NCI-H146 treated with DMSO at 0.1 percent for 48 hours (cell line): ENCODE results near the gene KDM4B.

ENCODE experiments used
- DNase-seq: peaks from one replicate; lab custom pipeline; 2025; ENCODE audit not compliant: unreplicated experiment; lab: John Stamatoyannopoulos, UW

The KDM4B gene

DNA sequence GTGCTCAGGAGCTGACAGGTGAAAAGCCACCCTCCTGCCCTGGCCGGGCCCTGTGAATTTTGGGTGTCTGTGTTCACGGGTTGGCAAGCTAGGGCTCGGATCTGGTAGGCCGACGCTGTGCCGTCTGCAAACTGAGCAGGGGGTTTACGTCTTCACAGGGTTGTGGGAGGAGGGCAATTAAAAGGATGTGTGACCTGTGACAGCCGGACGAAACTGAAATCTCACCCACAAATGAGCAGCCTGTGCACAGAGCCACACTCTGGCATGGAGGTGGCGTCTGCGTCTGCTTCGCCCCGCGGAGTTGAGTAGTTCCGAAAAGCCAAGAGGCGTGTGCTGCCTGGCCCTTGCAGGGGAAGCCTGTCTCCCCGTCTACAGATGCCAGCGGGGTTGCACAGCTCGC is 117.3 kb downstream of the KDM4B start:
- no peak for DNase-seq

- no peak for DNase-seq
Observed at GRCh38 chr19:5086725-5087439, 118.0 kb downstream of the KDM4B start.

DNA sequence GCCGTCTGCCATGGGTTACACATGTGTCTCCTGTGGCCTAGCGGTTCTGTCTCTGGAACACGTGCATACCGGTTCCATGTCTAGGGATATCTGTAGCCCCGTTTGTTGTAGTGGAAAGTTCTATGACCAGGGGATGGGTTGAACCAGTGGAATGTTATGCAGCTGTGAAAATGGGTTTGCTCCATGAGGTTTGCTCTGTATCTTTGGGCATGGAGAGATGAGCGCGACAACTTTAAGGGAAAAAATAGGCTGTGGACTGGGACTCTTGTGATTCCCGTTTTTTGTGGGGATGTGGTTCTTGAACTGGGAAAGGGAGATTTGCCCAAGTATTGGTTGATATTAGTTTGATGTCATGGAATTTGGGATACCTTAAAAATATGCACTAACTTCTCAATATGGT is 120.4 kb downstream of the KDM4B start:
- no peak for DNase-seq

DNA sequence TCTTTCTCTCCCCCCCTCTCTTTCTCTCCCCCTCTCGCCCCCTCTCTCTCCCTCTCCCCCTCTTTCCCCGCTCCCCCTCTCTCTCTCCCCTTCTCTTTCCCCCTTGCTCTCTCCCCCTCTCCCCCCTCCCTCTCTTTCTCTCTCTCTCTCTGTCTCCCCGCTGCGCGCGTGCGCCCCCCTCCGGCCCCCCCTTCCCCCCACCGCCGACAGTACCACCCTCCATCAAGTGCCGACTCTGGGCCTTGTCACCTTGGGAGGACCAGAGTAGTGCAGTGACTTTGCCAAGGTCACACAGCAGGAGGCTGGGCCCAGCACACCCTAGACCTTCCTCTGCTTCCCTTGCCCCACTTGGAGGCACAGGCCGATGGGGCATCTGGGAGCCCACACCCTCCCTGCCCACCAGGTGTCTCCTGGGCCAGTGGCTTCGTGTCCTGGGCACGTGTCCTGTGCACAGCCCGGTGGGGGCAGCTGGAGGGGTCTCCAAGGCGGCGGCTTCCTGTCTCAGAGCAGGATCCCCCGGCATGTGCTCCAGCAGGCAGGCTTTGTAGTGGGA is 121.6 kb downstream of the KDM4B start:
- no peak for DNase-seq

DNA sequence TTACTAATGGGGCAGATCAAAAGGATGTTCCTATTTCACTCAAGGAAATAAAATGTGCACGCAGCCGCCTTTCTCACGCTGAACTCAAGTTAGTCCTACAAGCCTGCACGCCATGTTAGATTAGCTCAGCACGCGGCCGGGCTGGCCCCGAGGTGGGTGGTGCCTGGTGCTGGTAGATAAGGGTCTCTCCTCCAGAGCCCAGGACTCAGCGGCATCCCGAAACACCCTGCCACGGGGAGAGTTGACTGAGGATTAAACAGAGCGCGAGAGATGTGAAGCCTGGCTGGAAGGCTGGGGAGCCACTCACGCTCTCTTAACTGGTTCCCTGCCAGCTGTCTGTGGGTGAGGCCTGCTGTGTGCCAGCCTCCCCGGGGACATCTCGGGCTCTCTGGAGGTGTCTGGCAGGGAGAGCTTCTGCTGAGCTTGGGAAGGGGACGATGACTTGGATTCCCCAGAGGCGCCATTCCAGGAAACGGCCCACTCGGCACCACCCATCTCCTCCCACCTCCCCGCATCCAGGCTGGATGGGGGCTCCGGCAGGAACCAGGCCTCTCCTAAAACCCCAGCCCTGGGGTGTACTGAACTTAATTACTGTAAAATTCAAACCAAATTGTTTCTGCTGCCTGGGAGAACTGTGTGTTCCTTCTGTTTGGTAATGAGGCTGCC is 122.2 kb downstream of the KDM4B start:
- no peak for DNase-seq

DNA sequence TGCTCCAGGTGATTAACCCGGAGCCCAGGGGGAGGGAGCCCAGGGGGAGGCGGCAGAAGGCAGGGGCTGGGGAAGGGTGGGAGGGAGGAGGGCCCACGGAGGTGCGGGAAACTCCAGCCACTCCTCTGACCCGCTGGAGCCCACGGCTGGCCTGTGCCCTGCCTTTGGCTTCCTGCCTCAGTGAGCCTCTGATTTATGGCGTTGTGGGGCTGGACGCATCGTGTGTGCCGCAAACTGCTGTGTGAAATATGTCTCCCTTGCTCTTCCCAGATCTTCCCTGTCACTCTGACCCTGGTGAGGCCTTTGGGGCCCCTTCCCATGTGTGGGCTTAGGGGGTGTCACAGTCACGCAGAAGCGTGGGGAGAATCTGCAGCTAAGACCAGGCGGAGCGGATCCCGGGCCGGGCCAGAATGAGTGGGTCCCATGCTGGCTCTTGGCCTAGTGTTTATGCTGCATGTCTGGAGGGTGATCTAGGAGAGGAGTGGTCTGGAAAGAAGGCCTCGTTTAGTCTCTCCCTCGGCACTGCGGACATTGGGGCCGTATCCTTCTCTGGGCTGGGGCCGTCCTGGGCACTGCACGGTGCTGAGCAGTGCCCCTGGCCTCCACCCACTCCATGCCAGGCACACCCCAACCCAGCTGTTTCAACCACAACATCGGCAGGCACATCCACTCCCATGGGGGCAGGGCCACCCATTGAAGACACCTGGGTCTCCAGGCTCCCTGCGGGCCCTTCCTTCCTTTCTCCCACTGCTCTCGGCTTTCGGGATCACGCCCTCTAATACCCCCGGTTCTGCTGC is 123.0 kb downstream of the KDM4B start:
- no peak for DNase-seq

DNA sequence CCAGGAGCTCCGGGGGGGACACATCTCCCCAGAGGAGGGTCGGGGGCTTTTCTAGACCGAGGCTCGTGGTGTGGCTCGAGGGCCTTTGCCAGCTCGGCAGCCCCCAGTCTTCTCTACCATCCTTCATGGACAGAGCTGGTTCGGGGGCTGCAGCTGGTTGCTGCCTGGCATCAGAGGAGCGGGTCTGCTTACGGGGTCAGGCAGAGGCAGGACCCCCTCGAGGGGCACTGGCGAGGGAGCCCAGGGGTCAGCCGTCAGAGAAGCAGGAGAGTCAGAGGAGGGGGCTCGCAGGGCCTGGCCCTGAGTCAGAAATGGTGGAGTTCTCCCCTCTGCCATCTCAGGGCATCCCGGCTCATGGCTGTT is 123.5 kb downstream of the KDM4B start:
- DNase-seq, result no peak

DNA sequence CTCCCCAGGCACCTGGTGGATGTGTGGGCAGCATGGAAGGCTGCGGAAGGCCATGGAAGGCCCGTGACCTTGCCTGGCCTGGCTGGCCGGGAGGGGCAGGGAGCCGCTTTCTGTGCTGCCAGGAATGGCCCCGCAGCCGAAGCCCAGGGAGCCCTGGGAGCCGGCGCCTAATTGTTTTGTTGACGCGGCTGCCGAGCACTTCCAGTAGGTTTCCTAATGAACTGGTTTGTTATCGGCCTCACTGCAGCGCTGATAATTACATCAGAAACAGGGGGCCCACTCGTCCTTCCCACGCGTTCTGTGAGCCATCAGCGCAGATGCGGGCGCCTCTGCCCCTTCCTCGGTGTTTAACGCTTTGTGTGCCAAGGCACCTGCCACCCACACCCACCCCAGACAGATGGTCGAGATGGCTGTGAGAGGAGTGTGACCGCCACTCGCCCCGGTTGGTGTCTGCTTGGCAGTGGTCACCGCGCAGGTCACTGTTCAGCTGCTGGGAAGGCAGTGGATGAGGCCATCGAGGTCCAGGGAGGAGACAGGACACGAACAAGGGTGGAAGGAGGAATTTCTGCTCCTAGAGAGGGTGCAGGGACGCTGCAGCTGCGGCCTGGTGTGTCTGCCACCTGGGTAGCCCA is 124.5 kb downstream of the KDM4B start:
- peak; percentile 18 for DNase-seq

- no peak for DNase-seq
Observed at GRCh38 chr19:5093948-5094718, 125.2 kb downstream of the KDM4B start.

DNA sequence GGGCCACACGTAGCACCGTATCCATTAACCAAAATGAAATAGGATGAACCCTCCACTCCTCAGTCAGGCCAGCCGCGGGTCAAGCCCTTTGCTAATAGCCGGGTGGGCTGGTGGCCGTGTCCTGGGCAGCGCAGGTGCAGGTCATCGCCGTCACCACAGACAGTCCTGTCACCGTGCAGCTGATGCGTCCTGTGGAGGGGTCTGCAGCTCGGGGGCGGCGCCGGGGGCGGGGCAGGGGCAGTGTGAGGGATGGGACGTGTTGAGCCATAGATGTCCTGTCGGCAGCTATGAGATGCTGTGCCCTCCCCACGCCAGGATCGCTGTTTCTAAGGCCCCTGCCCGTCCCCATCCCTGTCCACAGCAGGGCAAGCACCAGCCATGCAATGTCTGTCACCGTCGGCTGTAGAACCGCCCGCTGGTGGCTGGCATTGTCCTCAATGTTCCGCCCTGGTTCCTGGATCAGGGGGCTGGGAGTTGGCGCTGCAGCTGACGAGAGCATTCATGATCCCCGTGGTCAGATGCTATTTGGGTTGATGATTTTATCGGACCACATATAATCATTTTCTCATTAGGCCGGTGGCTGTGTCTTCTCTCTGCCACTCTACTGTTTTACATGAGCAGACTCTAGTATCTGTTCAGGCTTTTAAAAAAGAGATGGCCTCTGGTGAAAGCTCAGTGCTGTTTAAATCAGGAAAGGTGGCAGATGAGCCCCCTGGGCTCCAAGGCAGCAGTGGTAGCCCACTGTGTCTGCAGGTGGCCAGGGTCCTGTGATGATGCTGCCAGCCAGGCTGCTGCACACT is 126.1 kb downstream of the KDM4B start:
- no peak for DNase-seq

DNA sequence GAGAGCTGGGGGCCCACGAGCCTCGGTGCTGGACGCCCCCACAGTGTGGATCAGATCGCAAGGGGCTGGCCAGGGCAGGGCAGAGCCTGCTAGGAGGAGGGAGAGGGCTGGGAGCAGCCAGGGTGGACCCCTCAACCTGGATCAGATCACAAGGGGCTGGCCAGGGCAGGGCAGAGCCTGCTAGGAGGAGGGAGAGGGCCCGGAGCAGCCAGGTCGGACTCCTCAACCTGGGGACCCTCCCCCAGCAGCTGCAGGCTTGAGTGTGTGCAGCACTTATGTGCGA is 126.6 kb downstream of the KDM4B start:
- no peak for DNase-seq

GRCh38 chr19:5096536-5096935 is 127.6 kb downstream of the KDM4B start:
- DNase-seq, result no peak

DNA sequence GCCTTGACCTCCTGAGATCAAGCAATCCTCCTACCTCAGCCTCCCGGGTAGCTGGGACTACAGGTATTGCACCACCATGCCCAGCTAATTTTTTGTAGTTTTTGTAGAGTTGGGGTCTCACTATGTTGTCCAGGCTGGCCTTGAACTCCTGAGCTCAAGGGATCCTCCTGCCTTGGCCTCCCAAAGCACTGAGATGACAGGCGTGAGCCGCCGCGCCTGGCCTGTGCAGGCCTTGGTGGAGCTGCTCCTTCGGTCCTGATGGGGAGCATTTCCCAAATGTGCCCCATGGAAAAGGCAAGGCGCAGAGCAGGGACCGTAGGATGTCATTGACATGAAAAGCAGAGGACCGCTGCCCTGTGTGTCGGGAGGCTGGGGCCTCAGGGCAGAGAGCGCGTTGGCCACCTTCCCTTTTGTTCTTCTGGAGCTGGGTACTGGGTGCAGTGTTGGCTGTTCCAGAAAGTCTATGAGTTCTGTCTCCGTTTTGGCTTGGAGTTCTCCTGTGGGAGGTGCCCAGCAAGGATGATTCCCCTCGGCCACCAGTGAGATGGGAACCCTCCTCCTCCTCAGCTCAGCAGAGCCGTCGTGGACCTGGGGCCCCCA is 128.5 kb downstream of the KDM4B start:
- no peak for DNase-seq

- DNase-seq, result no peak
Observed at GRCh38 chr19:5097959-5098623, 129.2 kb downstream of the KDM4B start.

- no peak for DNase-seq
Observed at GRCh38 chr19:5098646-5099045, 129.7 kb downstream of the KDM4B start.

- no peak for DNase-seq
Observed at GRCh38 chr19:5099701-5100221, 130.8 kb downstream of the KDM4B start.

GRCh38 chr19:5101871-5102270 is 133.0 kb downstream of the KDM4B start:
- DNase-seq, result no peak

DNA sequence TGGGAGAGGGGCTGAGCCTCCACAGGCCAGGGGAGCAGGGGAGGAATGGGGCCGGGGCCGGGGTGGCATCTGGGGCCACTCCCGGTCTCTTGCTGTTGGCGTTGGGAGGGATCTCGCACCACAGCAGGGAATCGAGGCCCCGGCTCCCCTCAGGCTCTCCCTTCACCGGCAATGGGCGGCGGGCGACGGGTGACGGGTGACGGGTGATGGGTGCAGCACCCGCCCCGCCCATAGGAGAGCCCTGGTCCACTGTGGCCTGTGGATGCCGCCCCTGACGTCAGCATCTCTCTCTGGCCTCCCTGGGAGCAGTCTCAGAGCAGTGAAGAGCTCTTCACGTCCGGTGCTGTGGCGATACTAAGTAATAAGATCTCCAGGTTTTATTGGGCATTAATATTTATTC is 133.6 kb downstream of the KDM4B start:
- DNase-seq, result no peak
